SK-N-SH (cell line): ENCODE measurements around the gene APLN. TPM values are rescaled to one million over a fixed set of nuclear protein-coding genes. Genes with fewer than 3 reads are reported as not detected.

Experiments
- CTCF ChIA-PET: fragments of 300-600, 350-600 bp; formaldehyde crosslinking; extraction: SDS; loops from one replicate; lab custom pipeline; 2021; lab: Yijun Ruan, JAX
- POLR2A ChIA-PET: fragments of 350-600 bp; sonication (Branson Sonifier 250); formaldehyde crosslinking; extraction: SDS; loops from one replicate; lab custom pipeline; 2020; ENCODE audit warnings: antibody characterized with exemption, inconsistent platforms; lab: Yijun Ruan, JAX
- DNase-seq: peaks from one replicate; pipeline ENCODE4 v3.0.0; 2012
- H2AFZ ChIP-seq: fragments of 200-600 bp; sonication (generic); 2 replicates; pipeline ENCODE4 v1.8.1; 2016; ENCODE audit warnings: antibody characterized with exemption, mild to moderate bottlenecking, low read depth
- H3F3A ChIP-seq: fragments of 200-600 bp; sonication (generic); replicated peaks from 2 replicates; pipeline ENCODE3; 2016; ENCODE audit warnings: antibody characterized with exemption, mild to moderate bottlenecking; ENCODE audit not compliant: insufficient read depth
- H3K27ac ChIP-seq, 2 experiments: fragments of 200-500 bp in 1 of 2; fragments of 200-600 bp in 1 of 2; sonication (Bioruptor generic) in 1 of 2; sonication (generic), shearing (Covaris generic) in 1 of 2; 2 replicates each; pipeline versions ENCODE4 v1.5.1 to v1.6.1; 2014 to 2016; ENCODE audit warnings: low read depth in 2 of 2, inconsistent platforms in 1 of 2, low read length in 1 of 2, mild to moderate bottlenecking in 1 of 2, mixed read lengths in 1 of 2
- H3K27me3 ChIP-seq: fragments of 200-600 bp; sonication (generic), shearing (Covaris generic); 2 replicates; pipeline ENCODE4 v1.6.1; 2016; ENCODE audit warnings: mixed run types; ENCODE audit not compliant: insufficient read depth
- H3K36me3 ChIP-seq, 2 experiments: fragments of 200-500 bp in 1 of 2; fragments of 200-600 bp in 1 of 2; sonication (Bioruptor generic) in 1 of 2; sonication (generic) in 1 of 2; replicated peaks in 1 of 2; 2 replicates each; pipeline versions ENCODE3 to v1.5.1; 2014 to 2016; ENCODE audit warnings: low read length in 1 of 2, mild to moderate bottlenecking in 1 of 2; ENCODE audit not compliant: insufficient read depth in 2 of 2, control insufficient read depth in 1 of 2
- H3K4me1 ChIP-seq, 2 experiments: fragments of 200-500 bp in 1 of 2; fragments of 200-600 bp in 1 of 2; sonication (Bioruptor generic) in 1 of 2; sonication (generic), shearing (Covaris generic) in 1 of 2; 2 replicates each; pipeline versions ENCODE4 v1.5.1 to v1.6.1; 2014 to 2016; ENCODE audit warnings: low read depth in 1 of 2, low read length in 1 of 2, mixed run types in 1 of 2; ENCODE audit not compliant: insufficient read depth in 2 of 2, control insufficient read depth in 1 of 2
- H3K4me2 ChIP-seq: fragments of 200-600 bp; sonication (generic), shearing (Covaris generic); 2 replicates; pipeline ENCODE4 v1.6.1; 2017; ENCODE audit warnings: mixed run types
- H3K4me3 ChIP-seq, 2 experiments: fragments of 200-500 bp in 1 of 2; fragments of 200-600 bp in 1 of 2; sonication (Bioruptor generic) in 1 of 2; sonication (generic), shearing (Covaris generic) in 1 of 2; 2 replicates each; pipeline versions ENCODE4 v1.5.1 to v1.8.1; 2014 to 2016; ENCODE audit warnings: low read depth in 2 of 2, inconsistent platforms in 1 of 2, low read length in 1 of 2, mild to moderate bottlenecking in 1 of 2, mixed read lengths in 1 of 2, moderate library complexity in 1 of 2
- H3K79me2 ChIP-seq: fragments of 200-600 bp; sonication (generic); 2 replicates; pipeline ENCODE4 v1.8.1; 2017; ENCODE audit warnings: mild to moderate bottlenecking; ENCODE audit not compliant: insufficient read depth
- H3K9ac ChIP-seq: fragments of 200-600 bp; sonication (generic); 2 replicates; pipeline ENCODE4 v1.6.1; 2017; ENCODE audit warnings: mixed run types
- H3K9me2 ChIP-seq: fragments of 200-600 bp; sonication (generic); 2 replicates; pipeline ENCODE4 v1.6.1; 2017; ENCODE audit warnings: mixed run types
- H3K9me3 ChIP-seq: fragments of 200-600 bp; sonication (generic); 2 replicates; pipeline ENCODE4 v1.6.1; 2017; ENCODE audit warnings: mixed run types, mild to moderate bottlenecking, moderate library complexity
- H4K20me1 ChIP-seq: fragments of 200-600 bp; sonication (generic); 2 replicates; pipeline ENCODE4 v1.6.1; 2017; ENCODE audit warnings: mild to moderate bottlenecking, mixed run types; ENCODE audit not compliant: insufficient read depth
- CHD2 ChIP-seq: fragments of 150-350 bp; IDR thresholded peaks from 2 replicates; pipeline ENCODE4 v1.6.1; 2018; ENCODE audit warnings: low read length; ENCODE audit not compliant: partially characterized antibody
- ELF1 ChIP-seq: IDR thresholded peaks from 2 replicates; pipeline ENCODE4 v1.4.0; 2012
- NRF1 ChIP-seq: IDR thresholded peaks from 2 replicates; pipeline ENCODE4 v1.6.1; 2012; ENCODE audit warnings: low read depth, mild to moderate bottlenecking, low read length
- POLR2AphosphoS5 ChIP-seq: IDR thresholded peaks from 2 replicates; pipeline ENCODE4 v1.6.1; 2012; ENCODE audit warnings: low read depth, low read length
- RXRA ChIP-seq: IDR thresholded peaks from 2 replicates; pipeline ENCODE4 v1.4.0; 2012; ENCODE audit warnings: low read depth, mild to moderate bottlenecking, borderline replicate concordance
- SIN3A ChIP-seq: IDR thresholded peaks from 2 replicates; pipeline ENCODE4 v1.6.1; 2012; ENCODE audit warnings: low read depth, mild to moderate bottlenecking, low read length, moderate library complexity, borderline replicate concordance
- TCF12 ChIP-seq: IDR thresholded peaks from 2 replicates; pipeline ENCODE4 v1.4.0; 2012
- YY1 ChIP-seq: IDR thresholded peaks from 2 replicates; pipeline ENCODE4 v1.4.0; 2012; ENCODE audit warnings: low read depth, mild to moderate bottlenecking
- WGBS: methylation state at CpG from one replicate; pipeline ENCODE4 v1.1.6; 2017; ENCODE audit warnings: low lambda C conversion rate; 5-methylcytosine and 5-hydroxymethylcytosine counted together
- polyA plus RNA-seq, 3 experiments: library from polyadenylated mRNA; depleted of rRNA; stranded (reverse); fragments of >200 nt; gene quantifications; 2 replicates each; pipeline ENCODE4 v1.2.3, GENCODE V29; 2012
- TF ChIP-seq, protein P1 (sequence below): IDR thresholded peaks from 2 replicates; pipeline ENCODE4; 2012
- TF ChIP-seq, protein P2 (sequence below): fragments of 150-350 bp; IDR thresholded peaks from 2 replicates; pipeline ENCODE4 v1.6.1; 2016; ENCODE audit warnings: mild to moderate bottlenecking, low read depth, low read length

Gene APLN
- polyA plus RNA-seq, 1 of the 3 experiments (the other 2 are of a cell fraction), result 0.82 TPM

DNA sequence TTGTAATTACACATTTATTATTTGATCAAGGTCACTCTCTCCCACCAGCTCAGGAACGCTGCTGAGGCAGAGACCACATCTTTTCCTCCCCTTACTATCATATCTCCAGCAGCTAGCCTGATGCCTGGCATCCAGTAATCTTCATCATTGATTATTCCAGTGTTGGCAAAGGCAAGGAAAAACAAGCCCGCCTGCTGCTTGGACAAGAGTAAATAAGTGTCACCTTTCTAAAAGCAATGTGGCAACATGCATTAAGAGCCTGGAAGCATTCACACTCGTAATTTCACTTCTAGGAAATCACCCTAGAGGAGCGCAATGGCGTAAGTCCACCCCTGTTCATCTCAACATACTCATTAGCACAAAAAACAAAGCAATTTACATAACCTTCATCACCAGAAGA, 54.8 kb downstream of the APLN start:
- TF ChIP-seq, protein P1, sequence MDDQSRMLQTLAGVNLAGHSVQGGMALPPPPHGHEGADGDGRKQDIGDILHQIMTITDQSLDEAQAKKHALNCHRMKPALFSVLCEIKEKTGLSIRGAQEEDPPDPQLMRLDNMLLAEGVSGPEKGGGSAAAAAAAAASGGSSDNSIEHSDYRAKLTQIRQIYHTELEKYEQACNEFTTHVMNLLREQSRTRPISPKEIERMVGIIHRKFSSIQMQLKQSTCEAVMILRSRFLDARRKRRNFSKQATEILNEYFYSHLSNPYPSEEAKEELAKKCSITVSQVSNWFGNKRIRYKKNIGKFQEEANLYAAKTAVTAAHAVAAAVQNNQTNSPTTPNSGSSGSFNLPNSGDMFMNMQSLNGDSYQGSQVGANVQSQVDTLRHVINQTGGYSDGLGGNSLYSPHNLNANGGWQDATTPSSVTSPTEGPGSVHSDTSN, result no peak
- no peak for TF ChIP-seq NRF1
- TF ChIP-seq POLR2AphosphoS5, result no peak
- no peak for TF ChIP-seq YY1
- no peak for TF ChIP-seq TCF12
- TF ChIP-seq RXRA, result no peak
- Histone ChIP-seq H3K9me2 (no peaks in the 10 kb centered on the region), H3F3A (no peaks in the 10 kb centered on the region), H2AFZ (no peak overlapping the region), H3K79me2 (no peaks in the 10 kb centered on the region), H4K20me1 (no peaks in the 10 kb centered on the region), H3K36me3 (peaks cover 5 to 7% of the 10 kb centered on the region in 2 experiments), H3K9ac (no peak overlapping the region), H3K4me2 (no peak overlapping the region), H3K4me1 (peaks cover 0 to 5% of the 10 kb centered on the region in 2 experiments; a peak in 1 of 4 replicates), H3K9me3 (no peaks in the 10 kb centered on the region), H3K4me3 (no peak overlapping the region), H3K27me3 (no peaks in the 10 kb centered on the region), H3K27ac (no peak overlapping the region)
- POLR2A ChIA-PET, result no interaction called here
- DNase-seq, result no peak
- 91% methylated on average over 5 of the region's 5 CpGs for WGBS
- CTCF ChIA-PET, result interaction anchor here (0.6 to 1.6 kb wide), 2 partner anchors 12 to 36 kb away, joined by 3 to 8 read pairs; no protein-coding TSS in a partner anchor

DNA sequence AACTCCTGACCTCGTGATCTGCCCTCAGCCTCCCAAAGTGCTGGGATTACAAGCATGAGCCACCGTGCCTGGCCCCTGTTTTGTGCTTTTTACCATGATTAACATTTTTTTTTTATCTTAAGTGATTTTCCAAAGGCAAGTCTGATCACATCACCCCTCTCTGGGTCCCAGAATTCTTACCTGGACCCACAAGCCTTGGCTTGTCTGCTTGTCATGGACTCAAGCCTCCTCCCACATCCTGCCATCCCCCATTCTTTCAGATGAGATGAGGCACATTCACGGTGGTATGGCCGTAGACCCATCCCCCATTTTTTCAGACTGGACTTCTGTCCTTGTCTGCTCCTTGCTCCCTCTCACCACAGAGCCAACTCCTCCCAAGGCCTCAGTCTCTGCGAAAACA, 55.3 kb downstream of the APLN start:
- no peaks in the 10 kb centered on the region for H3K79me2 ChIP-seq
- H3K27ac ChIP-seq, result no peak overlapping the region
- 77% methylated on average over 5 of the region's 5 CpGs for WGBS
- H3K9me2 ChIP-seq, result no peaks in the 10 kb centered on the region
- H3K4me2 ChIP-seq, result no peak overlapping the region
- POLR2A ChIA-PET, result no interaction called here
- CTCF ChIA-PET, result interaction anchor here (1.0 kb wide), 1 partner anchor 38 kb away, joined by 3 read pairs; no protein-coding TSS in a partner anchor
- DNase-seq, result no peak
- H3F3A ChIP-seq, result no peaks in the 10 kb centered on the region
- peaks cover 0 to 5% of the 10 kb centered on the region in 2 experiments; a peak in 1 of 4 replicates for H3K4me1 ChIP-seq
- H3K9me3 ChIP-seq, result no peaks in the 10 kb centered on the region
- no peak overlapping the region for H3K4me3 ChIP-seq
- no peaks in the 10 kb centered on the region for H3K27me3 ChIP-seq
- H3K36me3 ChIP-seq, result peaks cover 5 to 7% of the 10 kb centered on the region in 2 experiments
- H3K9ac ChIP-seq, result no peak overlapping the region
- TF ChIP-seq NRF1 (no peak), ELF1 (no peak), SIN3A (no peak)
- TF ChIP-seq, protein P2, sequence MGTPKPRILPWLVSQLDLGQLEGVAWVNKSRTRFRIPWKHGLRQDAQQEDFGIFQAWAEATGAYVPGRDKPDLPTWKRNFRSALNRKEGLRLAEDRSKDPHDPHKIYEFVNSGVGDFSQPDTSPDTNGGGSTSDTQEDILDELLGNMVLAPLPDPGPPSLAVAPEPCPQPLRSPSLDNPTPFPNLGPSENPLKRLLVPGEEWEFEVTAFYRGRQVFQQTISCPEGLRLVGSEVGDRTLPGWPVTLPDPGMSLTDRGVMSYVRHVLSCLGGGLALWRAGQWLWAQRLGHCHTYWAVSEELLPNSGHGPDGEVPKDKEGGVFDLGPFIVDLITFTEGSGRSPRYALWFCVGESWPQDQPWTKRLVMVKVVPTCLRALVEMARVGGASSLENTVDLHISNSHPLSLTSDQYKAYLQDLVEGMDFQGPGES, result no peak
- H2AFZ ChIP-seq, result no peak overlapping the region
- H4K20me1 ChIP-seq, result no peaks in the 10 kb centered on the region

DNA sequence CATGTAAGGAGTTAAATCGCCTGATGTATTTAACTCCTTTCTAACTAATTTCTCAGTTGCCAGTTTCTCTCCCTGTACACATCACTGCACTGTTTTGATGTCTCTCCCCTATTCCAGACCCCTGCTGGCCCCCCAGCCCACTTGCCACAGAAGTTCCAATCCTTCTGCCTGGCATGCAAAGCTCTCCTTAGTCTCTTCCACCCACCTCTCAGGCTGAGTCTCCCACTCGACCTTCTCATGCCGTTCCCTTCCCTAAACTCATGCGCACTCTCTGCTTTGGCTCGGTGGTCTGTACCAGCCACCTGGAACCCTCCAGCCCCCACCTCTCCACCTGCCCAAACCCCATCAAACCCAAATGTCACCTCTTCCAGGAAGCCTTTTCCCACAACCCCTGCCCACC, 56.9 kb downstream of the APLN start:
- Histone ChIP-seq H3F3A (no peaks in the 10 kb centered on the region), H3K27me3 (no peaks in the 10 kb centered on the region), H2AFZ (no peak overlapping the region), H3K9me3 (no peaks in the 10 kb centered on the region), H3K9me2 (no peaks in the 10 kb centered on the region), H3K79me2 (no peaks in the 10 kb centered on the region), H3K4me1 (peaks cover 0 to 2% of the 10 kb centered on the region in 2 experiments; a peak in 1 of 4 replicates), H3K9ac (no peak overlapping the region), H3K27ac (no peak overlapping the region), H3K4me3 (no peak overlapping the region), H4K20me1 (no peaks in the 10 kb centered on the region), H3K4me2 (no peak overlapping the region), H3K36me3 (peaks cover 5 to 10% of the 10 kb centered on the region in 2 experiments)
- no peak for DNase-seq
- no peak for TF ChIP-seq CHD2
- WGBS, result 72% methylated on average over 5 of the region's 5 CpGs
- CTCF ChIA-PET, result interaction anchor here (0.6 to 1.4 kb wide), 2 partner anchors 7 to 12 kb away, joined by 3 to 4 read pairs; no protein-coding TSS in a partner anchor
- POLR2A ChIA-PET, result no interaction called here
